NCI-H2029 (cell line): Measurements from ENCODE around the gene APOC4.

Source experiments
- DNase-seq: peaks from one replicate; lab custom pipeline; 2025; lab: John Stamatoyannopoulos, UW

Gene APOC4

GRCh38 chr19:44993926-44994537, 52.0 kb downstream of the APOC4 start:
- no peak for DNase-seq
